WTC11 (cell line): ENCODE measurements around the gene OR5AC2. TPM values are rescaled to one million over a fixed set of nuclear protein-coding genes. Genes with fewer than 3 reads are reported as not detected.

Experiments
- ATAC-seq: fragments of 200-7000 bp; cut with Tn5 transposase; 2 replicates; pipeline ENCODE4 v1.10.0; 2021; ENCODE audit warnings: mild to moderate bottlenecking, moderate library complexity
- CTCF ChIA-PET: fragments of 300-600 bp; sonication (Branson Sonifier 250); formaldehyde crosslinking; loops from one replicate; lab custom pipeline; 2021; ENCODE audit warnings: antibody characterized with exemption; lab: Charles Lee
- POLR2A ChIA-PET: fragments of 350-600 bp; sonication (Branson Sonifier 250); formaldehyde crosslinking; loops from one replicate; lab custom pipeline; 2021; ENCODE audit warnings: antibody characterized with exemption; lab: Charles Lee
- DNase-seq: peaks from one replicate; pipeline ENCODE4 v3.0.0; 2021; ENCODE audit warnings: low spot score
- H3K27ac Mint-ChIP-seq: 2 replicates; pipeline ENCODE4 v1.8.0; 2021; ENCODE audit warnings: mixed read lengths
- H3K27me3 Mint-ChIP-seq: 2 replicates; pipeline ENCODE4 v1.8.0; 2021; ENCODE audit warnings: low read depth, mild to moderate bottlenecking, moderate library complexity, mixed read lengths
- H3K36me3 Mint-ChIP-seq: 2 replicates; pipeline ENCODE4 v1.8.0; 2021; ENCODE audit warnings: mixed read lengths
- H3K4me1 Mint-ChIP-seq: 2 replicates; pipeline ENCODE4 v1.8.0; 2022; ENCODE audit warnings: mixed read lengths
- H3K4me3 Mint-ChIP-seq: 2 replicates; pipeline ENCODE4 v1.8.0; 2021; ENCODE audit warnings: mild to moderate bottlenecking, moderate library complexity, mixed read lengths
- H3K9me3 Mint-ChIP-seq: 2 replicates; pipeline ENCODE4 v1.8.0; 2021; ENCODE audit warnings: mixed read lengths
- CBFB ChIP-seq: sonication (generic); formaldehyde crosslinking; IDR thresholded peaks from 2 replicates; pipeline ENCODE4 v1.8.1; 2022; ENCODE audit warnings: mild to moderate bottlenecking, low read depth, missing genetic modification reagents
- EMX1 ChIP-seq: fragments of 250-450 bp; sonication (Bioruptor Pico); IDR thresholded peaks from 2 replicates; pipeline ENCODE4 v1.8.0; 2021; ENCODE audit warnings: mild to moderate bottlenecking
- ESRRA ChIP-seq: sonication (generic); formaldehyde crosslinking; IDR thresholded peaks from 2 replicates; pipeline ENCODE4 v1.8.1; 2022; ENCODE audit warnings: mild to moderate bottlenecking, missing genetic modification reagents, borderline replicate concordance
- FOXK1 ChIP-seq: sonication (generic); formaldehyde crosslinking; IDR thresholded peaks from 2 replicates; pipeline ENCODE4 v1.8.0; 2022; ENCODE audit warnings: mild to moderate bottlenecking, moderate library complexity, missing genetic modification reagents
- GRHL2 ChIP-seq: fragments of 250-450 bp; sonication (Bioruptor Pico); IDR thresholded peaks from 2 replicates; pipeline ENCODE4 v1.8.0; 2022; ENCODE audit warnings: mild to moderate bottlenecking, moderate library complexity; ENCODE audit not compliant: insufficient replicate concordance, severe bottlenecking
- JAZF1 ChIP-seq: fragments of 250-450 bp; sonication (Bioruptor Pico); IDR thresholded peaks from 2 replicates; pipeline ENCODE4 v1.9.0; 2021; ENCODE audit warnings: moderate library complexity, mild to moderate bottlenecking, inconsistent platforms
- KAT7 ChIP-seq: sonication (generic); formaldehyde crosslinking; IDR thresholded peaks from 2 replicates; pipeline ENCODE4 v1.8.1; 2023; ENCODE audit warnings: missing genetic modification reagents, mild to moderate bottlenecking, borderline replicate concordance
- TCF7 ChIP-seq: sonication (generic); formaldehyde crosslinking; IDR thresholded peaks from 2 replicates; pipeline ENCODE4 v1.8.0; 2022; ENCODE audit warnings: mild to moderate bottlenecking, low read depth, missing genetic modification reagents, moderate library complexity
- TEAD1 ChIP-seq: sonication (generic); formaldehyde crosslinking; IDR thresholded peaks from 2 replicates; pipeline ENCODE4 v1.8.0; 2022; ENCODE audit warnings: mild to moderate bottlenecking, missing genetic modification reagents
- ZNF232 ChIP-seq: sonication (generic); formaldehyde crosslinking; IDR thresholded peaks from 2 replicates; pipeline ENCODE4 v1.8.0; 2022; ENCODE audit warnings: mild to moderate bottlenecking, missing genetic modification reagents
- ZNF263 ChIP-seq: sonication (generic); formaldehyde crosslinking; IDR thresholded peaks from 2 replicates; pipeline ENCODE4 v1.8.1; 2022; ENCODE audit warnings: low read depth, mild to moderate bottlenecking, moderate library complexity, missing genetic modification reagents
- total RNA-seq: library from RNA; stranded (reverse); gene quantifications from 3 replicates; pipeline ENCODE4 v1.2.3, GENCODE V29; 2021
- TF ChIP-seq, protein P1 (sequence below): sonication (generic); formaldehyde crosslinking; IDR thresholded peaks from 2 replicates; pipeline ENCODE4 v1.8.1; 2023; ENCODE audit warnings: mild to moderate bottlenecking, missing genetic modification reagents, moderate library complexity
- TF ChIP-seq, protein P2 (sequence below): fragments of 250-450 bp; sonication (Bioruptor Pico); IDR thresholded peaks from 2 replicates; pipeline ENCODE4 v1.9.0; 2021; ENCODE audit warnings: moderate library complexity, mild to moderate bottlenecking, inconsistent platforms, borderline replicate concordance
- TF ChIP-seq, protein P3 (sequence below): sonication (generic); formaldehyde crosslinking; IDR thresholded peaks from 2 replicates; pipeline ENCODE4 v1.8.0; 2022; ENCODE audit warnings: mild to moderate bottlenecking, missing genetic modification reagents
- TF ChIP-seq, protein P4 (sequence below): sonication (generic); formaldehyde crosslinking; IDR thresholded peaks from 2 replicates; pipeline ENCODE4 v1.8.1; 2023; ENCODE audit warnings: mild to moderate bottlenecking, moderate library complexity, missing genetic modification reagents
- TF ChIP-seq, protein P5 (sequence below): fragments of 250-450 bp; sonication (Bioruptor Pico); IDR thresholded peaks from 2 replicates; pipeline ENCODE4 v1.9.0; 2021; ENCODE audit warnings: mild to moderate bottlenecking

The OR5AC2 gene
- total RNA-seq, 1 experiment from 2014 or later: not detected

DNA sequence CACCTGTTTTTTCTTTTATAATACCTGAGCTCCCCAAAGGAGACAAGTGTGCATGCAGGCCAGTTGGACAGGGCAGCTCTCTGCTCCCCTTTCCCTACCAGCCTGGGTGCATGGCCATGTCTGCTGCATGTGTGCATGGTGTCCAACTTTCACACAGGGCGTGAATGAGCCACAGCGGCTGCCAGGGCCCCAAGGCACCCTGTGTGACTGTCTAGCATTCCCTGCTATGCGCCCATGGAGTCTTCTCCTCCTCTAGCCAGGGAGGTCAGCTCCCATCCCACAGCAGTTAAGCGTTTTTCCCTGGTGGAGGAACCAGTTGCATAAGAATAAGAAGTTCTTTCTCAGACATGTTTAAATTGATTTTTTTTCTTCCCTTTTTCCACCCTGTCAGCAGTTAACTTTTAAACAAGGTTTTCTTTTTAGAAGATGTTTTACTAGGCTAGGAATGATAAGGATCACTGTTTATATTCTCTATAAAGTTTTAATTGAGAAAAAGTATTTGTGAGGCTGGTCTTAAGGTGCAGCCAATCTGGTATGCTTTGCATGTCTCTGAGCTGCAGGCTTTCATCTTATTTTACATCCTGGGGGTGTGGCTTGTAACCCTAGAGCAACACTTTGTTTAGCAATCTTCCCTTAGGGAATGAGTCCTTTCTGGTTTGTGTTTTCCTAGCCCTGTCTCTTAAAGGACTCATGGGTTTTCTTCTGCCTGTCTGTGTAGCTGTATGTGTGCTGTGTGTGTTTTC lies 23.0 kb downstream of the OR5AC2 start:
- ATAC-seq (peak; percentile 68), DNase-seq (no peak)
- Mint-ChIP-seq H3K4me1 (no peaks in the 10 kb centered on the region; the same call in 1 of the 2 replicates), H3K36me3 (peaks cover 41% of the 10 kb centered on the region), H3K4me3 (no peak overlapping the region), H3K9me3 (peaks cover 61% of the 10 kb centered on the region), H3K27ac (no peak overlapping the region), H3K27me3 (no peaks in the 10 kb centered on the region; the same call in 1 of the 2 replicates)
- ChIA-PET CTCF (no interaction called here), POLR2A (no interaction called here)
- TF ChIP-seq ZNF232 (CRISPR knock-in tag) (no peak), TEAD1 (CRISPR knock-in tag) (no peak), JAZF1 (CRISPR knock-in tag) (no peak), FOXK1 (CRISPR knock-in tag) (no peak), ESRRA (CRISPR knock-in tag) (no peak), CBFB (CRISPR knock-in tag) (no peak)
- TF ChIP-seq, protein P1, sequence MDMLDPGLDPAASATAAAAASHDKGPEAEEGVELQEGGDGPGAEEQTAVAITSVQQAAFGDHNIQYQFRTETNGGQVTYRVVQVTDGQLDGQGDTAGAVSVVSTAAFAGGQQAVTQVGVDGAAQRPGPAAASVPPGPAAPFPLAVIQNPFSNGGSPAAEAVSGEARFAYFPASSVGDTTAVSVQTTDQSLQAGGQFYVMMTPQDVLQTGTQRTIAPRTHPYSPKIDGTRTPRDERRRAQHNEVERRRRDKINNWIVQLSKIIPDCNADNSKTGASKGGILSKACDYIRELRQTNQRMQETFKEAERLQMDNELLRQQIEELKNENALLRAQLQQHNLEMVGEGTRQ (CRISPR knock-in tag): no peak
- TF ChIP-seq, protein P2, sequence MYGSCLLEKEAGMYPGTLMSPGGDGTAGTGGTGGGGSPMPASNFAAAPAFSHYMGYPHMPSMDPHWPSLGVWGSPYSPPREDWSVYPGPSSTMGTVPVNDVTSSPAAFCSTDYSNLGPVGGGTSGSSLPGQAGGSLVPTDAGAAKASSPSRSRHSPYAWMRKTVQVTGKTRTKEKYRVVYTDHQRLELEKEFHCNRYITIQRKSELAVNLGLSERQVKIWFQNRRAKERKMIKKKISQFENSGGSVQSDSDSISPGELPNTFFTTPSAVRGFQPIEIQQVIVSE (CRISPR knock-in tag): no peak
- TF ChIP-seq, protein P3, sequence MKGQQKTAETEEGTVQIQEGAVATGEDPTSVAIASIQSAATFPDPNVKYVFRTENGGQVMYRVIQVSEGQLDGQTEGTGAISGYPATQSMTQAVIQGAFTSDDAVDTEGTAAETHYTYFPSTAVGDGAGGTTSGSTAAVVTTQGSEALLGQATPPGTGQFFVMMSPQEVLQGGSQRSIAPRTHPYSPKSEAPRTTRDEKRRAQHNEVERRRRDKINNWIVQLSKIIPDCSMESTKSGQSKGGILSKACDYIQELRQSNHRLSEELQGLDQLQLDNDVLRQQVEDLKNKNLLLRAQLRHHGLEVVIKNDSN (CRISPR knock-in tag): no peak

DNA sequence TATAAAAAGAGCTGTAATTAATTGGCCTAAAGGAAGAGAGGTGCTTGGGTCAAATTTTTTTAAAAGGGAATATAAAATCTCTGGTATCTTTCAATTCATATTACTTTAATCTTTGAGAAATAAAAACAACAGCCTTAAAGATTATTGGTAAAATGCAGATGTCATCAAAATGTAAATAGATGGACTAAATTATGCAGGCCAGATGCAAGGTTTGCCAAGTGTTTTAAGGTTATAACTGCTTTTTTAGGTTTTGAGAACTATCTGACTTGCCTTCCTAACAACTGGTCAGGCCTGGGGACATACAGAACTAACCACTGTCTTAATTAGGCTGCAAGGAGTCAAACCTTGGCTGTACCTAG lies 23.6 kb downstream of the OR5AC2 start:
- CTCF ChIA-PET: no interaction called here
- DNase-seq: no peak

More for the DNA sequence above, 23.6 kb downstream of the OR5AC2 start:
- POLR2A ChIA-PET: no interaction called here
- H3K4me1 Mint-ChIP-seq: no peaks in the 10 kb centered on the region; the same call in 1 of the 2 replicates
- no peak overlapping the region for H3K27ac Mint-ChIP-seq
- TF ChIP-seq KAT7 (no peak), ESRRA (CRISPR knock-in tag) (no peak), GRHL2 (CRISPR knock-in tag) (no peak), EMX1 (CRISPR knock-in tag) (no peak), TCF7 (CRISPR knock-in tag) (no peak), ZNF263 (CRISPR knock-in tag) (no peak)
- TF ChIP-seq, protein P4, sequence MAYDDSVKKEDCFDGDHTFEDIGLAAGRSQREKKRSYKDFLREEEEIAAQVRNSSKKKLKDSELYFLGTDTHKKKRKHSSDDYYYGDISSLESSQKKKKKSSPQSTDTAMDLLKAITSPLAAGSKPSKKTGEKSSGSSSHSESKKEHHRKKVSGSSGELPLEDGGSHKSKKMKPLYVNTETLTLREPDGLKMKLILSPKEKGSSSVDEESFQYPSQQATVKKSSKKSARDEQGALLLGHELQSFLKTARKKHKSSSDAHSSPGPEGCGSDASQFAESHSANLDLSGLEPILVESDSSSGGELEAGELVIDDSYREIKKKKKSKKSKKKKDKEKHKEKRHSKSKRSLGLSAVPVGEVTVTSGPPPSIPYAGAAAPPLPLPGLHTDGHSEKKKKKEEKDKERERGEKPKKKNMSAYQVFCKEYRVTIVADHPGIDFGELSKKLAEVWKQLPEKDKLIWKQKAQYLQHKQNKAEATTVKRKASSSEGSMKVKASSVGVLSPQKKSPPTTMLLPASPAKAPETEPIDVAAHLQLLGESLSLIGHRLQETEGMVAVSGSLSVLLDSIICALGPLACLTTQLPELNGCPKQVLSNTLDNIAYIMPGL (CRISPR knock-in tag): no peak
- TF ChIP-seq, protein P5, sequence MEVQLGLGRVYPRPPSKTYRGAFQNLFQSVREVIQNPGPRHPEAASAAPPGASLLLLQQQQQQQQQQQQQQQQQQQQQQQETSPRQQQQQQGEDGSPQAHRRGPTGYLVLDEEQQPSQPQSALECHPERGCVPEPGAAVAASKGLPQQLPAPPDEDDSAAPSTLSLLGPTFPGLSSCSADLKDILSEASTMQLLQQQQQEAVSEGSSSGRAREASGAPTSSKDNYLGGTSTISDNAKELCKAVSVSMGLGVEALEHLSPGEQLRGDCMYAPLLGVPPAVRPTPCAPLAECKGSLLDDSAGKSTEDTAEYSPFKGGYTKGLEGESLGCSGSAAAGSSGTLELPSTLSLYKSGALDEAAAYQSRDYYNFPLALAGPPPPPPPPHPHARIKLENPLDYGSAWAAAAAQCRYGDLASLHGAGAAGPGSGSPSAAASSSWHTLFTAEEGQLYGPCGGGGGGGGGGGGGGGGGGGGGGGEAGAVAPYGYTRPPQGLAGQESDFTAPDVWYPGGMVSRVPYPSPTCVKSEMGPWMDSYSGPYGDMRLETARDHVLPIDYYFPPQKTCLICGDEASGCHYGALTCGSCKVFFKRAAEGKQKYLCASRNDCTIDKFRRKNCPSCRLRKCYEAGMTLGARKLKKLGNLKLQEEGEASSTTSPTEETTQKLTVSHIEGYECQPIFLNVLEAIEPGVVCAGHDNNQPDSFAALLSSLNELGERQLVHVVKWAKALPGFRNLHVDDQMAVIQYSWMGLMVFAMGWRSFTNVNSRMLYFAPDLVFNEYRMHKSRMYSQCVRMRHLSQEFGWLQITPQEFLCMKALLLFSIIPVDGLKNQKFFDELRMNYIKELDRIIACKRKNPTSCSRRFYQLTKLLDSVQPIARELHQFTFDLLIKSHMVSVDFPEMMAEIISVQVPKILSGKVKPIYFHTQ (CRISPR knock-in tag): no peak
- ATAC-seq: no peak
- no peaks in the 10 kb centered on the region; the same call in 1 of the 2 replicates for H3K27me3 Mint-ChIP-seq
- peaks cover 41% of the 10 kb centered on the region for H3K36me3 Mint-ChIP-seq
- no peak overlapping the region for H3K4me3 Mint-ChIP-seq
- H3K9me3 Mint-ChIP-seq: peaks cover 63% of the 10 kb centered on the region
